ENCODE results near the gene XPNPEP2.

The XPNPEP2 gene

DNA sequence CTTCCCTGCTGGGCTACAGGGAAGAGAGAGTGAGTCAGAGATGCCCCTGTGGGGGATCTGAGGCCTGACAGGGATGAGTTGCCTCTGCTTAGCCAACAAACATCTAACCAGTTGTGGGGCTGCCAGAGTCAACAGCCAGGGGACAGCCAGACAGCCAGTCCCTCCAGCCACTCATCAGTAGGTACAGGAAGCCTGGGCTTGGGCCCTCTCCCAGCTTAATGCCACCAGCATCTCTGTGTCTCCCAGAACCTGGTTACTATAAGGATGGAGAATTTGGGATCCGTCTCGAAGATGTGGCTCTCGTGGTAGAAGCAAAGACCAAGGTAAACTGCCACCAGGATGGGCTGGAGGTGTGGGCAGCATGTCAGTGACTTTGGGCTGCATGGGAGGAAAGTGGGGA is 23.7 kb downstream of the XPNPEP2 start:
- no peak for DNase-seq (ENCODE audit: extremely low spot score)
- TF ChIP-seq, protein P1, sequence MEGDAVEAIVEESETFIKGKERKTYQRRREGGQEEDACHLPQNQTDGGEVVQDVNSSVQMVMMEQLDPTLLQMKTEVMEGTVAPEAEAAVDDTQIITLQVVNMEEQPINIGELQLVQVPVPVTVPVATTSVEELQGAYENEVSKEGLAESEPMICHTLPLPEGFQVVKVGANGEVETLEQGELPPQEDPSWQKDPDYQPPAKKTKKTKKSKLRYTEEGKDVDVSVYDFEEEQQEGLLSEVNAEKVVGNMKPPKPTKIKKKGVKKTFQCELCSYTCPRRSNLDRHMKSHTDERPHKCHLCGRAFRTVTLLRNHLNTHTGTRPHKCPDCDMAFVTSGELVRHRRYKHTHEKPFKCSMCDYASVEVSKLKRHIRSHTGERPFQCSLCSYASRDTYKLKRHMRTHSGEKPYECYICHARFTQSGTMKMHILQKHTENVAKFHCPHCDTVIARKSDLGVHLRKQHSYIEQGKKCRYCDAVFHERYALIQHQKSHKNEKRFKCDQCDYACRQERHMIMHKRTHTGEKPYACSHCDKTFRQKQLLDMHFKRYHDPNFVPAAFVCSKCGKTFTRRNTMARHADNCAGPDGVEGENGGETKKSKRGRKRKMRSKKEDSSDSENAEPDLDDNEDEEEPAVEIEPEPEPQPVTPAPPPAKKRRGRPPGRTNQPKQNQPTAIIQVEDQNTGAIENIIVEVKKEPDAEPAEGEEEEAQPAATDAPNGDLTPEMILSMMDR (IDR thresholded peaks at IDR 0.05; ENCODE audit: control extremely low read depth, extremely low read depth, low read depth, missing control alignments) = no peak
- ChIA-PET POLR2A (no interaction called here), CTCF (interaction anchor here (2.0 kb wide), 1 partner anchor 13 kb away, joined by 13 read pairs; no protein-coding TSS in a partner anchor)

DNA sequence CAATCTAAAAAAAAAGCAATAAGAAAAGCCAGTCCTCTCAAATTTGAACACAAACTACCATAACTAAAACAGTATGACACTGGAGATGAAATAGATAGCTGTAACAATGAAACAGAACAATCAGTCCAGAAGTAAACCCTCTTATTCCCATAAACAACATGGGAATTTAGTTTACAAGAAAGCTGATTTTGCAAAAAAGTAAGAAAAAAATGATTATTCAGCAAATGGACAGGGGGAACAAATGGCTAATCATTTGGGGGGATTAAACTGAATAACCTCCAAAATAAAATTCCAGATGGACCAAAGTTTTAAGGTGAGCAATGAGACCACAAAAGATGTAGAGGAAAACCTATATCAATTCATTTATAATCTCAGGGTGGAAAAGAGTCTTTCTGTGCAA is 24.9 kb downstream of the XPNPEP2 start:
- CTCF ChIA-PET = interaction anchor here (1.3 to 2.0 kb wide), 3 partner anchors 8 to 12 kb away, joined by 3 to 13 read pairs (median 3); no protein-coding TSS in a partner anchor
- DNase-seq (ENCODE audit: extremely low spot score) = no peak
- TF ChIP-seq, protein P1 (IDR thresholded peaks at IDR 0.05; ENCODE audit: control extremely low read depth, extremely low read depth, low read depth, missing control alignments) = no peak
- POLR2A ChIA-PET = interaction anchor here (1.2 kb wide), 1 partner anchor 17 kb away, joined by 3 read pairs; the partner anchor contains the start of gene SASH3

DNA sequence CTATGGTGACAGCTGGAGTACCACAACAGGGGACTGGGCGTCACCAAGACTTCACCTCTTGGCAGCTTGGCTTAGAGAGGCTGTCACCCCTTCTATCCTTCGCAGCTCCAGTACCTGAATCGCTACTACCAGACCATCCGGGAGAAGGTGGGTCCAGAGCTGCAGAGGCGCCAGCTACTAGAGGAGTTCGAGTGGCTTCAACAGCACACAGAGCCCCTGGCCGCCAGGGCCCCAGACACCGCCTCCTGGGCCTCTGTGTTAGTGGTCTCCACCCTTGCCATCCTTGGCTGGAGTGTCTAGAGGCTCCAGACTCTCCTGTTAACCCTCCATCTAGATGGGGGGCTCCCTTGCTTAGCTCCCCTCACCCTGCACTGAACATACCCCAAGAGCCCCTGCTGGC is 29.4 kb downstream of the XPNPEP2 start:
- TF ChIP-seq, protein P1 (IDR thresholded peaks at IDR 0.05; ENCODE audit: control extremely low read depth, extremely low read depth, low read depth, missing control alignments) = no peak
- POLR2A ChIA-PET = interaction anchor here (1.4 kb wide), 1 partner anchor 13 kb away, joined by 3 read pairs; no protein-coding TSS in a partner anchor
- DNase-seq (ENCODE audit: extremely low spot score) = no peak
- CTCF ChIA-PET = interaction anchor here (1.5 kb wide), 3 partner anchors 9 to 167 kb away, joined by 3 to 9 read pairs (median 5); no protein-coding TSS in a partner anchor

DNA sequence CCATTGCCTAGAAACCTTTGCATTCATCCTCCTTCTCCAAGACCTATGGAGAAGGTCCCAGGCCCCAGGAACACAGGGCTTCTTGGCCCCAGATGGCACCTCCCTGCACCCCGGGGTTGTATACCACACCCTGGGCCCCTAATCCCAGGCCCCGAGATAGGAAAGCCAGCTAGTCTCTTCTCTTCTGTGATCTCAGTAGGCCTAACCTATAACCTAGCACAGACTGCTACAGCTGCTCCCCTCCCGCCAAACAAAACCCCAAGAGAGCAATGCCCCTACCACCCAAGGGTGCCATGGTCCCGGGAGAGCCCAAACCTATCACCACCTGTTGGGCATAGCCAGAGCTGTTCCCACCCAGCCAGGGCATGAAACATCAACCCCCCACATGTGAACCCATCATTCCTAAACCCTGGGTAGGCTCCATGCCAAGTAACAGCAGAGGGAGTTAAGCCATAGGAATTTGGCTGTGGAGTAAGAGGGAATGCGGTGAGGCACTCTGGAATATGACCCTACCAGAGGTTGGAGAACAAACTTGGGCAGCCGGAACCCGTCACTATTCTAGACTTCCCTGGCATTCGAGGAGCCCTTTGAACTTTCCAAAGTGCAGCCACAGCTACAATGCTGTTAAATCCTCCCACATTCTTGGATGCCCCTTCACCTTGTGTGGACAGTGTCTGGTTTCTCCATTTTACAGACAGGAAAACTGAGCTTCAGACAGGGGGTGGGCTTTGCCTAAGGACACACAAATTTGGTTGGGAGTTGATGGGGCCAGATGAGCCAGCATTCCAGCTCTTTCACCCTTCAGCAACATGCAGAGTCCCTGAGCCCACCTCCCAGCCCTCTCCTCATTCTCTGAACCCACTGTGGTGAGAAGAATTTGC is 30.0 kb downstream of the XPNPEP2 start:
- no peak for DNase-seq (ENCODE audit: extremely low spot score)
- ChIA-PET CTCF (interaction anchor here (0.9 to 1.5 kb wide), 4 partner anchors 10 to 168 kb away, joined by 3 to 9 read pairs (median 4); no protein-coding TSS in a partner anchor), POLR2A (no interaction called here)
- TF ChIP-seq, protein P1 (IDR thresholded peaks at IDR 0.05; ENCODE audit: control extremely low read depth, extremely low read depth, low read depth, missing control alignments) = no peak

DNA sequence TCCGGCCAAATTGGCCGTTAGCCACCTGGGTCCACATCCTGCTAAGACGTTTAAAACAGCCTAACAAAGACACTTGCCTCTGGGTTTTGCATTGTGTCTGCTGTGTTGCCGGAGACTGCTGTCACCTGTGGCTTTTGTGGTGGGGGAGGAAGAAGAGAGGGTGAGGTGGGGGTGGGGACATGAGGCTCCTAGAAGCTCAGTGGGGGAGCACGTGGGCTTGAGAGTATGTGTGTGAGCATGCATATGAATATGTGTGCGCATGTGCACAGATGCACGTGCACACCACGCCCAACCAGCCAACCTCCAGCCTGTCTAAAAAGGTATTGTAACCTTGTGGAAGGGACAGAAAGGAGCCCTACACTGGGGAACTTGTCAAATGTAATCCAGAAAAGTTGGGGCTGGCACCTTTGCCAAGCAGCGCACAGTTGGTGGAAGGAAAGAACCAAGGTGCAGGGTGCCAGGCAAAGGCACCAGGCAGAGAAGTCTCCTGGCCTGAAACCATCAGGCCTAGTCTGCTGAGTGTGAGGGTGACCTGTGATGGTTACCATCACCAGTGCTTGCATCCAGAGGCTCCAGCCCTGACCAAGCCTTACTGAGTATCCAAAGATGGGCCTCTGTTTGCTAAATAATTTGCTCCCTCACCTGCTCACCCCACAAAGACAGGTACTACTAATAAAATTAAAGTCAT is 30.8 kb downstream of the XPNPEP2 start:
- DNase-seq (ENCODE audit: extremely low spot score) = peak; percentile 63
- POLR2A ChIA-PET = no interaction called here
- CTCF ChIA-PET = interaction anchor here (0.9 to 1.5 kb wide), 3 partner anchors 11 to 19 kb away, joined by 3 to 9 read pairs (median 4); no protein-coding TSS in a partner anchor
- TF ChIP-seq, protein P1 (IDR thresholded peaks at IDR 0.05; ENCODE audit: control extremely low read depth, extremely low read depth, low read depth, missing control alignments) = no peak

Data from GM10248 (cell line).